HG02943 (cell line): ENCODE data around the gene PIAS4.

ENCODE experiments used
- ATAC-seq: cut with Tn5 transposase; IDR thresholded peaks from one replicate; pipeline ENCODE4 v1.9.1; 2021; ENCODE audit warnings: mild to moderate bottlenecking, low read depth, moderate library complexity; ENCODE audit not compliant: unreplicated experiment

PIAS4 gene

GRCh38 chr19:4055209-4055552, 47.6 kb downstream of the PIAS4 start:
- no peak for ATAC-seq

- ATAC-seq: no peak
Observed at GRCh38 chr19:4057931-4058692, 50.6 kb downstream of the PIAS4 start.

GRCh38 chr19:4058693-4059452, 51.3 kb downstream of the PIAS4 start:
- no peak for ATAC-seq

- ATAC-seq: no peak
Observed at GRCh38 chr19:4059453-4059871, 51.9 kb downstream of the PIAS4 start.

- ATAC-seq: no peak
Observed at GRCh38 chr19:4059891-4060620, 52.5 kb downstream of the PIAS4 start.

GRCh38 chr19:4060621-4061177, 53.2 kb downstream of the PIAS4 start:
- no peak for ATAC-seq

GRCh38 chr19:4061178-4061682, 53.7 kb downstream of the PIAS4 start:
- no peak for ATAC-seq

- ATAC-seq: no peak
Observed at GRCh38 chr19:4061683-4062418, 54.3 kb downstream of the PIAS4 start.

- ATAC-seq: no peak
Observed at GRCh38 chr19:4062419-4063368, 55.2 kb downstream of the PIAS4 start.

GRCh38 chr19:4063369-4064148, 56.0 kb downstream of the PIAS4 start:
- ATAC-seq: no peak

- no peak for ATAC-seq
Observed at GRCh38 chr19:4064149-4064495, 56.6 kb downstream of the PIAS4 start.

- no peak for ATAC-seq
Observed at GRCh38 chr19:4064496-4065260, 57.1 kb downstream of the PIAS4 start.

GRCh38 chr19:4065430-4066175, 58.1 kb downstream of the PIAS4 start:
- ATAC-seq: peak; percentile 62

GRCh38 chr19:4066176-4066606, 58.7 kb downstream of the PIAS4 start:
- ATAC-seq: no peak

GRCh38 chr19:4066682-4067395, 59.3 kb downstream of the PIAS4 start, which contains the start of gene ZBTB7A:
Gene ZBTB7A, minus strand, starts transcription at chr19:4066899. Its CDS starts 11,667 bp downstream, at chr19:4055232.
- ATAC-seq: no peak

GRCh38 chr19:4067396-4068046, 60.0 kb downstream of the PIAS4 start:
- no peak for ATAC-seq
